T-helper 17 cell (primary cell): Measurements from ENCODE around the gene SMYD1. TPM values are rescaled to one million over a fixed set of nuclear protein-coding genes. Genes with fewer than 3 reads are reported as not detected.

Experiments
- ATAC-seq: fragments of 150-1000 bp; cut with Tn5 transposase; 2 replicates; pipeline ENCODE4 v1.10.0; 2021; ENCODE audit warnings: mild to moderate bottlenecking, moderate library complexity
- DNase-seq, 3 donors: peaks; one replicate each; pipeline versions ENCODE4 v3.0.0 to v3.0.0-alpha.2; 2020 to 2021
- H3K9me3 ChIP-seq: one replicate; pipeline ENCODE4 v1.7.0; 2013; ENCODE audit warnings: low read length, mild to moderate bottlenecking; ENCODE audit not compliant: control insufficient read depth, poor library complexity, severe bottlenecking
- H3K27ac Mint-ChIP-seq: one replicate; pipeline ENCODE4 v1.8.0; 2022; ENCODE audit warnings: mild to moderate bottlenecking, moderate library complexity, mixed read lengths
- H3K27me3 Mint-ChIP-seq: one replicate; pipeline ENCODE4 v1.8.0; 2022; ENCODE audit warnings: mixed read lengths
- H3K36me3 Mint-ChIP-seq: one replicate; pipeline ENCODE4 v1.8.0; 2022; ENCODE audit warnings: low read depth, mixed read lengths
- H3K4me1 Mint-ChIP-seq: one replicate; pipeline ENCODE4 v1.8.0; 2022; ENCODE audit warnings: mild to moderate bottlenecking, mixed read lengths
- H3K4me3 Mint-ChIP-seq: one replicate; pipeline ENCODE4 v1.8.0; 2022; ENCODE audit warnings: mild to moderate bottlenecking, moderate library complexity, mixed read lengths
- total RNA-seq, 4 donors: library from RNA in 2 of 4; stranded (reverse) in 2 of 4; gene quantifications; one replicate each; pipeline ENCODE4 v1.2.3 and lab custom pipeline; 2022 to 2026

The SMYD1 gene
- total RNA-seq, 2 donors from 2014 or later, result not detected

- DNase-seq (no peak), ATAC-seq (no peak)
- H3K27me3 Mint-ChIP-seq, result peaks cover 24% of the 10 kb centered on the region
- no peak overlapping the region for H3K4me3 Mint-ChIP-seq
- no peaks in the 10 kb centered on the region for H3K36me3 Mint-ChIP-seq
- H3K27ac Mint-ChIP-seq, result no peak overlapping the region
- no peaks in the 10 kb centered on the region for H3K9me3 ChIP-seq
- H3K4me1 Mint-ChIP-seq, result peaks cover 7% of the 10 kb centered on the region
These were observed 17.5 kb downstream of the SMYD1 start for GRCh38 chr2:88085099-88085498.

- Mint-ChIP-seq H3K27me3 (peaks cover 24% of the 10 kb centered on the region), H3K4me1 (peaks cover 11% of the 10 kb centered on the region), H3K4me3 (no peak overlapping the region), H3K27ac (no peak overlapping the region), H3K36me3 (no peaks in the 10 kb centered on the region)
- DNase-seq, result no peak
- no peaks in the 10 kb centered on the region for H3K9me3 ChIP-seq
- no peak for ATAC-seq
These were observed 18.0 kb downstream of the SMYD1 start for GRCh38 chr2:88085602-88086001.

GRCh38 chr2:88086401-88086800 is 18.8 kb downstream of the SMYD1 start:
- no peaks in the 10 kb centered on the region for H3K9me3 ChIP-seq
- H3K4me1 Mint-ChIP-seq, result peaks cover 17% of the 10 kb centered on the region
- no peak for ATAC-seq
- H3K27ac Mint-ChIP-seq, result no peak overlapping the region
- DNase-seq, result no peak
- no peaks in the 10 kb centered on the region for H3K36me3 Mint-ChIP-seq
- no peak overlapping the region for H3K4me3 Mint-ChIP-seq
- peaks cover 24% of the 10 kb centered on the region for H3K27me3 Mint-ChIP-seq

- peaks cover 24% of the 10 kb centered on the region for H3K27me3 Mint-ChIP-seq
- H3K27ac Mint-ChIP-seq, result no peak overlapping the region
- DNase-seq, result no peak
- no peak overlapping the region for H3K4me3 Mint-ChIP-seq
- no peaks in the 10 kb centered on the region for H3K9me3 ChIP-seq
- no peak for ATAC-seq
- H3K36me3 Mint-ChIP-seq, result no peaks in the 10 kb centered on the region
- peaks cover 17% of the 10 kb centered on the region for H3K4me1 Mint-ChIP-seq
These were observed 19.4 kb downstream of the SMYD1 start for GRCh38 chr2:88087073-88087472.

GRCh38 chr2:88087763-88088162 is 20.1 kb downstream of the SMYD1 start:
- H3K27ac Mint-ChIP-seq, result no peak overlapping the region
- no peaks in the 10 kb centered on the region for H3K9me3 ChIP-seq
- ATAC-seq (no peak), DNase-seq (no peak)
- H3K4me3 Mint-ChIP-seq, result no peak overlapping the region
- no peaks in the 10 kb centered on the region for H3K36me3 Mint-ChIP-seq
- H3K4me1 Mint-ChIP-seq, result peaks cover 17% of the 10 kb centered on the region
- H3K27me3 Mint-ChIP-seq, result peaks cover 24% of the 10 kb centered on the region

GRCh38 chr2:88088999-88089398 is 21.4 kb downstream of the SMYD1 start:
- H3K9me3 ChIP-seq, result no peaks in the 10 kb centered on the region
- no peak overlapping the region for H3K4me3 Mint-ChIP-seq
- ATAC-seq (no peak), DNase-seq (no peak)
- H3K27me3 Mint-ChIP-seq, result peaks cover 15% of the 10 kb centered on the region
- no peaks in the 10 kb centered on the region for H3K36me3 Mint-ChIP-seq
- H3K4me1 Mint-ChIP-seq, result peaks cover 17% of the 10 kb centered on the region
- no peak overlapping the region for H3K27ac Mint-ChIP-seq

- no peak for ATAC-seq
- Mint-ChIP-seq H3K27me3 (peaks cover 10% of the 10 kb centered on the region), H3K27ac (no peak overlapping the region), H3K36me3 (no peaks in the 10 kb centered on the region), H3K4me3 (no peak overlapping the region), H3K4me1 (peaks cover 15% of the 10 kb centered on the region)
- no peaks in the 10 kb centered on the region for H3K9me3 ChIP-seq
- no peak for DNase-seq
These were observed 23.0 kb downstream of the SMYD1 start for GRCh38 chr2:88090446-88091283.

GRCh38 chr2:88091943-88092342 is 24.3 kb downstream of the SMYD1 start:
- H3K9me3 ChIP-seq, result no peaks in the 10 kb centered on the region
- peaks cover 14% of the 10 kb centered on the region for H3K4me1 Mint-ChIP-seq
- no peak for DNase-seq
- H3K4me3 Mint-ChIP-seq, result no peak overlapping the region
- H3K27ac Mint-ChIP-seq, result no peak overlapping the region
- no peak for ATAC-seq
- peaks cover 14% of the 10 kb centered on the region for H3K27me3 Mint-ChIP-seq
- H3K36me3 Mint-ChIP-seq, result no peaks in the 10 kb centered on the region

GRCh38 chr2:88092773-88093172 is 25.1 kb downstream of the SMYD1 start:
- no peak for DNase-seq
- H3K4me3 Mint-ChIP-seq, result no peak overlapping the region
- peaks cover 10% of the 10 kb centered on the region for H3K27me3 Mint-ChIP-seq
- H3K9me3 ChIP-seq, result no peaks in the 10 kb centered on the region
- no peaks in the 10 kb centered on the region for H3K36me3 Mint-ChIP-seq
- H3K4me1 Mint-ChIP-seq, result peaks cover 10% of the 10 kb centered on the region
- H3K27ac Mint-ChIP-seq, result no peak overlapping the region
- ATAC-seq, result no peak

GRCh38 chr2:88095022-88095421 is 27.4 kb downstream of the SMYD1 start:
- peaks cover 10% of the 10 kb centered on the region for H3K4me1 Mint-ChIP-seq
- no peaks in the 10 kb centered on the region for H3K36me3 Mint-ChIP-seq
- no peak for ATAC-seq
- no peak for DNase-seq
- no peaks in the 10 kb centered on the region for H3K9me3 ChIP-seq
- no peak overlapping the region for H3K27ac Mint-ChIP-seq
- peaks cover 9% of the 10 kb centered on the region for H3K27me3 Mint-ChIP-seq
- H3K4me3 Mint-ChIP-seq, result no peak overlapping the region

GRCh38 chr2:88096708-88097107 is 29.1 kb downstream of the SMYD1 start:
- H3K4me1 Mint-ChIP-seq, result no peaks in the 10 kb centered on the region
- H3K36me3 Mint-ChIP-seq, result no peaks in the 10 kb centered on the region
- H3K9me3 ChIP-seq, result no peaks in the 10 kb centered on the region
- H3K27me3 Mint-ChIP-seq, result peaks cover 18% of the 10 kb centered on the region
- no peak overlapping the region for H3K27ac Mint-ChIP-seq
- no peak overlapping the region for H3K4me3 Mint-ChIP-seq
- no peak for ATAC-seq
- no peak for DNase-seq

- DNase-seq (no peak), ATAC-seq (no peak)
- Mint-ChIP-seq H3K27me3 (peaks cover 18% of the 10 kb centered on the region), H3K4me3 (no peak overlapping the region), H3K27ac (no peak overlapping the region), H3K4me1 (no peaks in the 10 kb centered on the region), H3K36me3 (no peaks in the 10 kb centered on the region)
- H3K9me3 ChIP-seq, result no peaks in the 10 kb centered on the region
These were observed 29.6 kb downstream of the SMYD1 start for GRCh38 chr2:88097192-88097591.

- ATAC-seq (no peak), DNase-seq (no peak)
- Mint-ChIP-seq H3K27me3 (peaks cover 27% of the 10 kb centered on the region), H3K27ac (no peak overlapping the region), H3K4me3 (no peak overlapping the region), H3K36me3 (no peaks in the 10 kb centered on the region), H3K4me1 (no peaks in the 10 kb centered on the region)
- H3K9me3 ChIP-seq, result no peaks in the 10 kb centered on the region
These were observed 30.4 kb downstream of the SMYD1 start for GRCh38 chr2:88097891-88098557.

- Mint-ChIP-seq H3K4me1 (no peaks in the 10 kb centered on the region), H3K27ac (no peak overlapping the region), H3K36me3 (no peaks in the 10 kb centered on the region), H3K27me3 (peaks cover 31% of the 10 kb centered on the region), H3K4me3 (no peak overlapping the region)
- H3K9me3 ChIP-seq, result no peaks in the 10 kb centered on the region
- DNase-seq, result no peak
- no peak for ATAC-seq
These were observed 30.9 kb downstream of the SMYD1 start for GRCh38 chr2:88098558-88098900.
